ENCODE results near the gene PPP1R13B.

DNA sequence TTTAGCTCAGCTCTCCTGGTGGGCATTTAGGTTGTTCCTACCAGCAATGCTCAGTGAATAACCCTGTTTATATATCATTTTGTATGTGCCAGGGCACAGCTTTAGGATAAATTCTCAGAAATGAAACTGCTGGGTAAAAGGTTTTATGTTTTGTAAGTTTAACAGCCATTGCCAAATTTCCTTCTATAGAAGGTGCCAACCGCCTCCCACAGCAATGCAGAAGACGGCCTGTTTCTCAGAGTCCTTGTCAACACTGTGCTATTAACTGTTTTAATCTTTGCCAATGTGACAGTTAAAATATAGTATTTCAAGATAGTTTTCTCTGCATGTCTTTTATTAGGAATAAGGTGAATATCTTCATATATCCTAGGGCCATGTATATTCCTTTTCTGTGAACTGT is 65.0 kb downstream of the PPP1R13B start:
- TF ChIP-seq, protein P1, sequence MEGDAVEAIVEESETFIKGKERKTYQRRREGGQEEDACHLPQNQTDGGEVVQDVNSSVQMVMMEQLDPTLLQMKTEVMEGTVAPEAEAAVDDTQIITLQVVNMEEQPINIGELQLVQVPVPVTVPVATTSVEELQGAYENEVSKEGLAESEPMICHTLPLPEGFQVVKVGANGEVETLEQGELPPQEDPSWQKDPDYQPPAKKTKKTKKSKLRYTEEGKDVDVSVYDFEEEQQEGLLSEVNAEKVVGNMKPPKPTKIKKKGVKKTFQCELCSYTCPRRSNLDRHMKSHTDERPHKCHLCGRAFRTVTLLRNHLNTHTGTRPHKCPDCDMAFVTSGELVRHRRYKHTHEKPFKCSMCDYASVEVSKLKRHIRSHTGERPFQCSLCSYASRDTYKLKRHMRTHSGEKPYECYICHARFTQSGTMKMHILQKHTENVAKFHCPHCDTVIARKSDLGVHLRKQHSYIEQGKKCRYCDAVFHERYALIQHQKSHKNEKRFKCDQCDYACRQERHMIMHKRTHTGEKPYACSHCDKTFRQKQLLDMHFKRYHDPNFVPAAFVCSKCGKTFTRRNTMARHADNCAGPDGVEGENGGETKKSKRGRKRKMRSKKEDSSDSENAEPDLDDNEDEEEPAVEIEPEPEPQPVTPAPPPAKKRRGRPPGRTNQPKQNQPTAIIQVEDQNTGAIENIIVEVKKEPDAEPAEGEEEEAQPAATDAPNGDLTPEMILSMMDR (IDR thresholded peaks at IDR 0.05), result no peak
- TF ChIP-seq POLR2A (IDR thresholded peaks at IDR 0.05), result no peak

Measured in heart left ventricle (tissue), 13 donors.